GM21447 (cell line): Measurements from ENCODE around the gene USP48.

Experiments
- ATAC-seq: cut with Tn5 transposase; IDR thresholded peaks from one replicate; pipeline ENCODE4 v1.9.1; 2021; ENCODE audit not compliant: unreplicated experiment

The USP48 gene

GRCh38 chr1:21669258-21670058, 113.5 kb downstream of the USP48 start, which contains the start of gene RAP1GAP:
RAP1GAP (minus strand) TSS chr1:21669357; CDS start chr1:21620032, 49,325 bp downstream.
- ATAC-seq = no peak

GRCh38 chr1:21668951-21669257, 114.0 kb downstream of the USP48 start:
- ATAC-seq = no peak

- ATAC-seq = no peak
Observed at GRCh38 chr1:21668232-21668950, 114.6 kb downstream of the USP48 start.

GRCh38 chr1:21667348-21668231, 115.4 kb downstream of the USP48 start:
- no peak for ATAC-seq

GRCh38 chr1:21666576-21667320, 116.2 kb downstream of the USP48 start:
- no peak for ATAC-seq

- ATAC-seq = no peak
Observed at GRCh38 chr1:21665711-21666575, 117.0 kb downstream of the USP48 start.

- no peak for ATAC-seq
Observed at GRCh38 chr1:21664806-21665588, 118.0 kb downstream of the USP48 start.

- no peak for ATAC-seq
Observed at GRCh38 chr1:21663951-21664805, 118.8 kb downstream of the USP48 start.

- ATAC-seq = no peak
Observed at GRCh38 chr1:21663248-21663950, 119.5 kb downstream of the USP48 start.

GRCh38 chr1:21662426-21663247, 120.3 kb downstream of the USP48 start:
- no peak for ATAC-seq

GRCh38 chr1:21661886-21662285, 121.1 kb downstream of the USP48 start:
- no peak for ATAC-seq

- ATAC-seq = no peak
Observed at GRCh38 chr1:21659924-21660326, 123.0 kb downstream of the USP48 start.

- no peak for ATAC-seq
Observed at GRCh38 chr1:21659099-21659923, 123.6 kb downstream of the USP48 start.

- no peak for ATAC-seq
Observed at GRCh38 chr1:21657456-21658190, 125.3 kb downstream of the USP48 start.

GRCh38 chr1:21655748-21656147, 127.2 kb downstream of the USP48 start:
- no peak for ATAC-seq
